Lung (tissue), 12 donors: ENCODE measurements around the gene ZFP36L1. TPM values are rescaled to one million over a fixed set of nuclear protein-coding genes. Genes with fewer than 3 reads are reported as not detected.

Source experiments
- ATAC-seq: fragments of 200-7000 bp; cut with Tn5 transposase; one replicate; pipeline ENCODE4 v1.9.1; 2020; ENCODE audit warnings: moderate number of reproducible peaks; ENCODE audit not compliant: insufficient read depth, low FRiP score
- DNase-seq, 3 donors: peaks; one replicate each; pipeline ENCODE4 v3.0.0-alpha.2; 2013 to 2017
- H3K27ac ChIP-seq, 2 donors: one replicate each; pipeline ENCODE4 v1.5.1; 2013; ENCODE audit warnings: mild to moderate bottlenecking in 2 of 2, moderate library complexity in 2 of 2, control low read depth in 1 of 2, inconsistent platforms in 1 of 2, low read depth in 1 of 2, low read length in 1 of 2
- H3K27me3 ChIP-seq, 3 donors: one replicate each; pipeline ENCODE4 v1.5.1; 2013; ENCODE audit warnings: low read length in 2 of 3; ENCODE audit not compliant: control insufficient read depth in 3 of 3, insufficient read depth in 3 of 3
- H3K36me3 ChIP-seq, 4 donors: one replicate each; pipeline ENCODE4 v1.5.1; 2013; ENCODE audit warnings: low read length in 4 of 4, mild to moderate bottlenecking in 1 of 4, moderate library complexity in 1 of 4; ENCODE audit not compliant: control insufficient read depth in 4 of 4, insufficient read depth in 4 of 4
- H3K4me1 ChIP-seq, 5 donors: one replicate each; pipeline ENCODE4 v1.5.1; 2013; ENCODE audit warnings: low read length in 5 of 5, mild to moderate bottlenecking in 2 of 5, moderate library complexity in 1 of 5; ENCODE audit not compliant: control insufficient read depth in 5 of 5, insufficient read depth in 5 of 5
- H3K4me3 ChIP-seq: one replicate; pipeline ENCODE4 v1.5.1; 2013; ENCODE audit warnings: mild to moderate bottlenecking, control low read depth, moderate library complexity
- H3K9ac ChIP-seq, 2 donors: one replicate each; pipeline ENCODE4 v1.5.1; 2013; ENCODE audit warnings: low read length in 2 of 2, control low read depth in 1 of 2; ENCODE audit not compliant: insufficient read depth in 1 of 2
- H3K9me3 ChIP-seq, 4 donors: one replicate each; pipeline ENCODE4 v1.5.1; 2013; ENCODE audit warnings: low read length in 3 of 4, mild to moderate bottlenecking in 1 of 4, moderate library complexity in 1 of 4; ENCODE audit not compliant: control insufficient read depth in 4 of 4, insufficient read depth in 3 of 4
- CTCF ChIP-seq: IDR thresholded peaks from 2 replicates; pipeline ENCODE4 v1.5.1; 2012; ENCODE audit warnings: mild to moderate bottlenecking; ENCODE audit errors: control extremely low read depth, extremely low read depth
- WGBS, 2 donors: extraction: QIAGEN DNeasy Blood & Tissue Kit; methylation state at CpG; one replicate each; pipeline ENCODE4 v1.1.7; 2013; 5-methylcytosine and 5-hydroxymethylcytosine counted together
- polyA plus RNA-seq, 2 donors: library from polyadenylated mRNA; stranded (reverse); fragments of 200-250 nt; gene quantifications; one replicate each; pipeline ENCODE4 v1.2.1, GENCODE V29; 2013
- total RNA-seq, 2 donors: library from RNA; depleted of rRNA in 1 of 2; stranded (reverse); fragments of >200 nt in 1 of 2; gene quantifications; one replicate each; pipeline ENCODE4 v1.2.1, GENCODE V29; 2014 to 2021
- donor health status: control.
- donor health status: control.
- donor health status: Bipolar disorder and iron deficiency.
- donor health status: healthy.
- donor health status: DM: yes; HTN: yes; CAD: no.

The ZFP36L1 gene
- total and polyA plus RNA-seq, 4 donors = 63.7 to 364 (median 267) TPM

GRCh38 chr14:68786491-68787091, 6.3 kb downstream of the ZFP36L1 start:
- Histone ChIP-seq H3K27me3 (no peaks in the 10 kb centered on the region), H3K27ac (peak overlapping the region in 1 of 2 donors; percentile 81), H3K4me3 (no peak overlapping the region), H3K36me3 (peaks cover 12 to 46% (median 29%) of the 10 kb centered on the region in 4 donors), H3K9ac (no peak overlapping the region), H3K9me3 (no peaks in the 10 kb centered on the region), H3K4me1 (peaks cover 0 to 38% (median 17%) of the 10 kb centered on the region in 5 donors)
- whole genome bisulfite sequencing, 2 donors = 64 to 69% methylated on average over 6 of the region's 6 CpGs
- DNase-seq = peak; percentile 71 to 86 (median 74)
- ATAC-seq = no peak
- TF ChIP-seq CTCF = no peak

- no peaks in the 10 kb centered on the region for H3K9me3 ChIP-seq
- no peak for TF ChIP-seq CTCF
- DNase-seq (peak; percentile 70 to 81 (median 76)), ATAC-seq (no peak)
- H3K4me1 ChIP-seq = peaks cover 0 to 46% (median 24%) of the 10 kb centered on the region in 5 donors
- H3K36me3 ChIP-seq = peaks cover 12 to 39% (median 27%) of the 10 kb centered on the region in 4 donors
- no peaks in the 10 kb centered on the region for H3K27me3 ChIP-seq
- 68 to 71% methylated on average over 5 of the region's 5 CpGs for WGBS, 2 donors
- no peak overlapping the region for H3K9ac ChIP-seq
- H3K27ac ChIP-seq = peak overlapping the region in 1 of 2 donors; percentile 81
- no peak overlapping the region for H3K4me3 ChIP-seq
These were observed 7.1 kb downstream of the ZFP36L1 start for GRCh38 chr14:68785534-68786490.

GRCh38 chr14:68784978-68785533, 7.8 kb downstream of the ZFP36L1 start:
- no peak for ATAC-seq
- Histone ChIP-seq H3K27me3 (no peaks in the 10 kb centered on the region), H3K27ac (peak overlapping the region in 1 of 2 donors; percentile 81), H3K4me3 (no peak overlapping the region), H3K36me3 (peaks cover 9 to 31% (median 22%) of the 10 kb centered on the region in 4 donors), H3K4me1 (peaks cover 3 to 54% (median 30%) of the 10 kb centered on the region in 5 donors), H3K9me3 (no peaks in the 10 kb centered on the region), H3K9ac (no peak overlapping the region)
- no peak for TF ChIP-seq CTCF
- DNase-seq = peak in 2 of 3 donors; percentile 49 to 55
- 77 to 96% methylated on average over 6 of the region's 6 CpGs for WGBS, 2 donors
